NCI-H748 treated with DMSO at 0.1 percent for 48 hours (cell line): Measurements from ENCODE around the gene HIVEP1.
"Not testable (repeated sequence)": the region's sequence is repeated elsewhere in the genome, so short reads cannot be mapped to it uniquely, and the experiment has no call there.

Experiments used
- DNase-seq: peaks from one replicate; lab custom pipeline; 2025; lab: John Stamatoyannopoulos, UW

Gene HIVEP1

GRCh38 chr6:12118607-12119006 is 106.5 kb downstream of the HIVEP1 start:
- no peak for DNase-seq

- no peak for DNase-seq
Measured at GRCh38 chr6:12119085-12119588, 107.0 kb downstream of the HIVEP1 start.

GRCh38 chr6:12125396-12125795 is 113.3 kb downstream of the HIVEP1 start:
- DNase-seq, result no peak

- DNase-seq, result no peak
Measured at GRCh38 chr6:12126051-12126450, 113.9 kb downstream of the HIVEP1 start.

- no peak for DNase-seq
Measured at GRCh38 chr6:12129523-12129922, 117.4 kb downstream of the HIVEP1 start.

- DNase-seq, result no peak
Measured at GRCh38 chr6:12132351-12133222, 120.5 kb downstream of the HIVEP1 start.

GRCh38 chr6:12134581-12134980 is 122.5 kb downstream of the HIVEP1 start:
- DNase-seq, result no peak

GRCh38 chr6:12134991-12135390 is 122.9 kb downstream of the HIVEP1 start:
- DNase-seq, result no peak

GRCh38 chr6:12136905-12137304 is 124.8 kb downstream of the HIVEP1 start:
- DNase-seq, result no peak

- DNase-seq, result no peak
Measured at GRCh38 chr6:12137480-12137879, 125.4 kb downstream of the HIVEP1 start.

- no peak for DNase-seq
Measured at GRCh38 chr6:12138381-12138780, 126.3 kb downstream of the HIVEP1 start.

- no peak for DNase-seq
Measured at GRCh38 chr6:12138936-12139335, 126.8 kb downstream of the HIVEP1 start.

- no peak for DNase-seq
Measured at GRCh38 chr6:12147557-12148316, 135.6 kb downstream of the HIVEP1 start.

GRCh38 chr6:12148317-12148801 is 136.2 kb downstream of the HIVEP1 start:
- no peak for DNase-seq

- DNase-seq, result no peak
Measured at GRCh38 chr6:12148841-12149240, 136.7 kb downstream of the HIVEP1 start.

- DNase-seq, result no peak
Measured at GRCh38 chr6:12149944-12150510, 137.9 kb downstream of the HIVEP1 start.

GRCh38 chr6:12150812-12151432 is 138.8 kb downstream of the HIVEP1 start:
- DNase-seq, result no peak

- no peak for DNase-seq
Measured at GRCh38 chr6:12151433-12151820, 139.3 kb downstream of the HIVEP1 start.

- no peak for DNase-seq
Measured at GRCh38 chr6:12152023-12152970, 140.2 kb downstream of the HIVEP1 start.

- not testable (repeated sequence) for DNase-seq
Measured at GRCh38 chr6:12155769-12156168, 143.7 kb downstream of the HIVEP1 start.
